Measurements from ENCODE around the gene RAD9A.

RAD9A gene

GRCh38 chr11:67369275-67369674 is 22.5 kb upstream of the RAD9A start:
- H3K27ac ChIP-seq, result no peak overlapping the region

GRCh38 chr11:67369801-67370284 is 21.9 kb upstream of the RAD9A start:
- TF ChIP-seq CTCF (conservative IDR thresholded peaks at IDR 0.05) (no peak), ZFX (IDR thresholded peaks at IDR 0.05) (no peak)
- H3K27ac ChIP-seq, result no peak overlapping the region

More at GRCh38 chr11:67369275-67369674, 22.5 kb upstream of the RAD9A start:
- TF ChIP-seq ZFX (IDR thresholded peaks at IDR 0.05) (no peak), CTCF (conservative IDR thresholded peaks at IDR 0.05) (no peak)

GRCh38 chr11:67370351-67371076 is 21.3 kb upstream of the RAD9A start:
- TF ChIP-seq CTCF (conservative IDR thresholded peaks at IDR 0.05), result no peak
- TF ChIP-seq ZFX (IDR thresholded peaks at IDR 0.05), result no peak
- no peak overlapping the region for H3K27ac ChIP-seq

GRCh38 chr11:67371189-67371910 is 20.4 kb upstream of the RAD9A start:
- TF ChIP-seq CTCF (conservative IDR thresholded peaks at IDR 0.05) (no peak; the same call in 1 of the 2 replicates), ZFX (IDR thresholded peaks at IDR 0.05) (no peak)
- H3K27ac ChIP-seq, result no peak overlapping the region

DNA sequence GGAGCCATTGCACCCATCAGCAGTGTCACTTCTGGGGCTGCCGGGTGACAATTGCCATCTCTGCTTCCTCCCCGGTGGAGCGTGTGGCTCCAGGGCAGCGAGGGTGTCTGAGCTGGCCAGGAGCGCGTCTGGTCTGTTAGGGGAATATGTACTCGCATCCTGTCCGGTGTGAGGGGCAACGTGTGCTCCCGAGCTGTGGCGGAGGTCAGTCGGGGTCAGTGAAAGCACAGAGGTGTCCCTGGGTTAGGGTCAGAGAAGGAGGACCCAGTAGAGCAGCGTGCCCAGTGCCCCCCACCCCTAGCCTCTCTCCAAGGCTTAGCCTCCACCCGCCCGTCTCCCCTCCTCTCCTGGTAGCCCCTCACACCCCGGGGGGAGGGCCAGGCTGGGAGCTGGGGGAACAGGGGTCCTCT is 19.9 kb upstream of the RAD9A start:
- no peak for TF ChIP-seq CTCF (conservative IDR thresholded peaks at IDR 0.05)
- TF ChIP-seq ZFX (IDR thresholded peaks at IDR 0.05), result no peak
- H3K27ac ChIP-seq, result no peak overlapping the region

DNA sequence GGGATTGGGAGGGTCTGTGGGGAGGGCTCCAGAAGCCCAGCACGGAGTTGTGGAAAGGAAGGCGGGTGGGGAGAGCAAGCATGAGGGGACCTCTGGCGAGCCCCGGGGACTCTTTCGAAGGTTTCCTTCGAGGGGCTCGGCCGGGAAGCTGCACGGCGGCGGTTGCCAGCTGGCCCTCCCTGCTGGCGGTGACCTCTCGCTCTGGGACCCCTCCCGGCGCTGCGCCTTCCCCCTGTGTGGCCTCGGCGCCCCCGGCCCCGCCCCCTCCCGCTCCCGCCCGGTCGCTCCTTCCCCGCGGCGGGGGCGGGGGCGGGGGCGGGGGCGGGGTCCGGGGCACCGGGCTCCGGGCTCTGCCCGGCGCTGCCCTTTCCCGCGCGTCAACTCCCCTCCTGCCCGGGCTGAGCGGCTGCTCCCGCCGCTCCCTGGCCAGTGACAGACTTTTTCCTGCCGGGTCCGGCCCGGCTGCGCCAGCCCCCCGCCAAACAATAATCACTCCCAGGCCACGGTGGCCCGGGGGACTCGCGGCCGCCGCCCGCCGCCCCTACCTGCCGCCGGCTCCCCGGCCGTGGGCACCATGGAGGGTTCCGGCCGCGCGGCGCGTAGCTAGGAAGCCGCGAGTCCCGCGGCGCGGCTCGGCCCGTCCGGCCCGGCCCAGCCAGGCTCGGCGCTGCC is 19.3 kb upstream of the RAD9A start:
- H3K27ac ChIP-seq, result peak overlapping the region; percentile 62
- TF ChIP-seq ZFX (IDR thresholded peaks at IDR 0.05) (no peak), CTCF (conservative IDR thresholded peaks at IDR 0.05) (no peak)

Measured in C4-2B (cell line).